ENCODE data around the gene FKRP. TPM values are rescaled to one million over a fixed set of nuclear protein-coding genes. Genes with fewer than 3 reads are reported as not detected.

FKRP gene
- polyA plus RNA-seq, 2 of the 4 experiments (the other 2 are of a cell fraction) = 14.7 to 18.8 TPM

GRCh38 chr19:46713781-46714443, 31.9 kb upstream of the FKRP start (continued):
- TF ChIP-seq RAD21 (conservative IDR thresholded peaks at IDR 0.05 in 1 of 2, IDR thresholded peaks at IDR 0.05 in 1 of 2) (no peak), REST (IDR thresholded peaks at IDR 0.05) (no peak), MAZ (IDR thresholded peaks at IDR 0.05; ENCODE audit: borderline replicate concordance, low read depth, low read length) (peak; percentile 34; the same call in 1 of the 2 replicates), FOSL2 (IDR thresholded peaks at IDR 0.05) (no peak), FOSL2 (CRISPR knock-in tag; IDR thresholded peaks at IDR 0.05) (no peak), HOXB13 (CRISPR knock-in tag; IDR thresholded peaks at IDR 0.05; ENCODE audit: low read depth) (no peak), HOXA7 (CRISPR knock-in tag; IDR thresholded peaks at IDR 0.05) (no peak), JUNB (IDR thresholded peaks at IDR 0.05) (no peak), POLR2A (IDR thresholded peaks at IDR 0.05; ENCODE audit: low read length) (peak; percentile 30; the same call in 1 of the 2 replicates), JUN (IDR thresholded peaks at IDR 0.05) (peak in 1 of 2 experiments; percentile 60; a peak in 3 of 5 replicates), USF2 (IDR thresholded peaks at IDR 0.05) (no peak)

- Histone ChIP-seq H3K9me3 (no peaks in the 10 kb centered on the region), H3K4me3 (peak overlapping the region; percentile 88), H3K4me2 (peak overlapping the region; percentile 98), H3K4me1 (peaks cover 25% of the 10 kb centered on the region), H3K27ac (peak overlapping the region; percentile 85 to 90)
- DNase-seq (ENCODE audit: low read depth in 1 of 2, low spot score in 1 of 2) = no peak
- ATAC-seq = peak in 1 of 2 experiments; percentile 3; a peak in 3 of 6 replicates
- no peak for TF ChIP-seq MAFK (IDR thresholded peaks at IDR 0.05; ENCODE audit: partially characterized antibody)
- no peak for TF ChIP-seq ELK1 (IDR thresholded peaks at IDR 0.05; ENCODE audit: low read depth, low read length)
- no peak for TF ChIP-seq GATA3 (IDR thresholded peaks at IDR 0.05; ENCODE audit: borderline replicate concordance)
- 0 out of 2 replicates have a peak, but pooled peaks have one; percentile 9 for TF ChIP-seq MAZ (IDR thresholded peaks at IDR 0.05; ENCODE audit: borderline replicate concordance, low read depth, low read length)
- no peak for TF ChIP-seq MAX (IDR thresholded peaks at IDR 0.05)
- no peak for TF ChIP-seq EHF (CRISPR knock-in tag; IDR thresholded peaks at IDR 0.05)
- TF ChIP-seq BCL3 (IDR thresholded peaks at IDR 0.05) = no peak
- TF ChIP-seq NPAS2 (CRISPR knock-in tag; IDR thresholded peaks at IDR 0.05; ENCODE audit: borderline replicate concordance) = no peak
- TF ChIP-seq EP300 (IDR thresholded peaks at IDR 0.05) = no peak
- no peak for TF ChIP-seq POLR2A (IDR thresholded peaks at IDR 0.05; ENCODE audit: low read length)
- no peak for TF ChIP-seq CBX2 (IDR thresholded peaks at IDR 0.05; ENCODE audit: borderline replicate concordance, low read depth)
- TF ChIP-seq HOXA7 (CRISPR knock-in tag; IDR thresholded peaks at IDR 0.05) = no peak
- no peak for TF ChIP-seq REST (IDR thresholded peaks at IDR 0.05)
- no peak for TF ChIP-seq CBX8 (IDR thresholded peaks at IDR 0.05)
- TF ChIP-seq JUN (IDR thresholded peaks at IDR 0.05) = 0 out of 5 replicates have a peak, but pooled peaks of 1 of the 2 experiments have one; percentile 13
- no peak for TF ChIP-seq KDM5A (IDR thresholded peaks at IDR 0.05)
- no peak for TF ChIP-seq RFX5 (IDR thresholded peaks at IDR 0.05)
- FAIRE-seq = no peak
- 2% methylated on average over 11 of the region's 12 CpGs for WGBS (ENCODE audit: missing lambda C conversion rate)
- CTCF ChIA-PET = interaction anchor here (0.6 to 8.7 kb wide), 15 partner anchors 10 to 409 kb away, joined by 3 to 102 read pairs (median 5); no protein-coding TSS in a partner anchor
- POLR2A ChIA-PET = interaction anchor here (0.6 to 1.2 kb wide), 6 partner anchors 26 to 399 kb away, joined by 3 to 7 read pairs (median 4); partner anchors contain the start of genes CALM3, SLC1A5 and ZC3H4
Measured at GRCh38 chr19:46714444-46715106, 31.3 kb upstream of the FKRP start.

Measured in A549 (cell line).